NCI-H146 treated with DMSO at 0.1 percent for 48 hours (cell line): ENCODE results near the gene CXCR6.
A peak's percentile ranks its signal among the peaks of the same experiment; 100 is the strongest.

ENCODE experiments used
- DNase-seq: peaks from one replicate; lab custom pipeline; 2025; ENCODE audit not compliant: unreplicated experiment; lab: John Stamatoyannopoulos, UW

CXCR6 gene

DNA sequence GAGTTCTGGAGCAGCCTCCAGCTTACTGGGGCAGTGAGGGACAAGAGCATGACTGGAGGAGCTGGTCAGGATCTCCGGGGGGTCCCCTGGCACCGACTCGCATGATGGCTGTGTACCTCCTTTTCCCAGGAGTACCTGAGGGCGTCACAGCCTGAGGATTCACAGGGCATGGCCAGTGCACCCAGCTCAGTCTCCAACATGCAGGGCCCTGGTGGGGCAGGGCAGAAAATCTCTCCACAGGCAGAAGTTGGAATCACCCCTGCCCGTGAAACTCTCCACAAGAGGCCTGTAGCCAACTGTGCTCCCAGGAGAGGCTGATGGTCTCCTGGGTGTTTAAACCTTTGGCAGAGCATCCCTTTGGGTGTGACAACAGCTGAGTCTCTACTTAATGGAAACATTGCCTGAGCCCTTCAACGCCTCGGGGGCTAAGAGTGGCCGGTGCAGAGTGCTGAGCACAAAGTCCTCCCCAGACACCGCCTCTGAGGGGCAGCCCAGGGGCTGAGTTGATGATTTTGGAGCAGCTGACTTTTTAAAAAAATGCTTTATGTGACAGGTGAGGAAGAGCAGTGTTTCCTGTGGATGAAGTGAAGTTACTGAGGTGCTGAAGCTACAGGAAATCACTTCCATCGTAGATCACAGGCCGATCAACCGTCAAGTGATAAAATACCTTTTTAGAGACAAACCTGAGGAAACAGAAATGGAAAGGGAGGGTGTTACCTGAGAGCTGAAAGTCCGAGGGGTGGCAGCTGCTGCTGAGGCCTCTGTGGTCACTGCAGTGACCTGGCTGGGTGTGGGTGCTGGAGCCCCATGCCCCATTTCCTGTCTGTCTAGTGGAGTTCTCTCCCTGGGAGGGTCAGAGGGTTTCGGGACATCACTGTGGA is 21.9 kb upstream of the CXCR6 start:
- no peak for DNase-seq

DNA sequence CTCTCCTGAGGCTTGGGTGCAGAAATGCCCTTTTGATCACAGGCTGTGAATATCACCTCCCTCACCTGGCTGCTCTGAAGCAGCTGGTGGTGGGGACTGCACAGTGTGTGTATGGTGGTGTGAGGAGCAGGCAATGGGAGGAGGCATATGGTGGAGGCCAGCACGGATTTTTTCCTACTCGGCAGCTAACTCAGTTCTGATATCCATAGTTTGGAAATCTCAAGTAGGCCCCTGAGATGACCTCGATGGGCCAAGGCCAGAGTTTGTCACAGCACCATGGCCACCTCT is 21.3 kb upstream of the CXCR6 start:
- no peak for DNase-seq

DNA sequence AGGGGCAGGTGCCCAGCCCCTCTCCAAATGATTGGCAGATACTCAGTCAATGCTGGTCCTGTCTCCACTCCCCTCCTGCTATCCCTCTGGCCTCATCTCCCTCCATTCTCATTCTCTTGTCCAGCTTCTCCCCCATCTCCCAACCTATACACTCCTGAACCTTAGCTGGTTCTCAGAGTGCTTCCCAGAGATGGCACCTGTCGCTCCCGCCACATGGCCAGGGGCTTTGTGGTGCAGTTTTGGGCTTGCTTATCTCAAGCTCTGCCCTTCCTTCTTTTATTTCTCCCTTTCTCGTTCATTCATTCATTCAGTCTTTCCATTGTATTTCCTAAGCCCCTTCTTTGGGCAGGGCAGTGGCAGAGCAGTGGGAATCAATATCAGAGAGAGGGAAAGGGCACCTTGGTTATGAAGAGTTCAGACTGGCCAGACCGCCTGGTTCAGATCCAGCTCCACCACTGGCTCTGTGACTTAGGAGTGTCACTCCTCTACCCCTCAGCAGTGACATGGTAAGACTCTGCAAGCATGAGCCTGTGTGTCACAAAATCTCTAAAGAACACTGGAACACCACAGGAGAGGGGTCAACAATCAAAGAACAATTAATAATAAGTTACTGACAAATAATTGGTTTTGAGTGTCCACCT is 20.2 kb upstream of the CXCR6 start:
- DNase-seq: no peak

DNA sequence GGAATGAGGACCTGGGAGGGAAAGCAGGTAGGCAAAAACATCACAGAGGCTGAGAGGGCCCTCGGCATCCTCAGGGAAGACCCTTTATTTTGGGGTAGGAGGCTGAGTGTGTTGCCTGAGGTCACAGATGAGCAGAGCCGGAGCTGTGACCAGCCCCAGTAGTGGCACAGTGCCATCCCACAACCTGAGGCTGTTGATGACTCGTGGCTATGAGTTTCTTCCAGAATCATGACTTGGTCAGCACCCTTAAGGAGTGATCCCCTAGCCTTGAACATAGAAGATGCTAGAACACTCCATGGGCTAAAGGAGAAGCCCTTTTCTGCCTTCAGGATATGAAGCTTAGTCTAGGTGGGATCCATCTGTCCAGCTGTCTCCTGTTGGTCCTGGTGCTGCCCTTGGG is 19.5 kb upstream of the CXCR6 start:
- DNase-seq: no peak

DNA sequence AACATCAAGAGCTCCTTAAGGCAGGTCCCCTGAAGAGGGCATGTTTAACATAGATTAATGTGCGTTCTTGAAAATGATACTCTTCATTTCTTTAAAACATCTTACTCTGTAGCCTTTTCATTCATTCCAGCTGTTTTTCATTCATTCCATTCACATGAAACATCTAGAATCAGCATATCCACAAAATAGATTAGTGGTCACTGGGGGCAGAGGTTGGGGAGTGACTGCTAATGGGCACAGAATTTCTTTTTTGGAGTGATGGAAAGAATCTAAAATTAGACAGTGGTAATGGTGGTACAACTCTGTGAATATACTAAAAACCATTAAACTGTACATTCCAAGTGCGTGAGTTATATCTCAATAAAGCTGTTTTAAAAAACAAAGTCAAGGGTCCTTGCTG is 15.4 kb upstream of the CXCR6 start:
- DNase-seq: no peak

DNA sequence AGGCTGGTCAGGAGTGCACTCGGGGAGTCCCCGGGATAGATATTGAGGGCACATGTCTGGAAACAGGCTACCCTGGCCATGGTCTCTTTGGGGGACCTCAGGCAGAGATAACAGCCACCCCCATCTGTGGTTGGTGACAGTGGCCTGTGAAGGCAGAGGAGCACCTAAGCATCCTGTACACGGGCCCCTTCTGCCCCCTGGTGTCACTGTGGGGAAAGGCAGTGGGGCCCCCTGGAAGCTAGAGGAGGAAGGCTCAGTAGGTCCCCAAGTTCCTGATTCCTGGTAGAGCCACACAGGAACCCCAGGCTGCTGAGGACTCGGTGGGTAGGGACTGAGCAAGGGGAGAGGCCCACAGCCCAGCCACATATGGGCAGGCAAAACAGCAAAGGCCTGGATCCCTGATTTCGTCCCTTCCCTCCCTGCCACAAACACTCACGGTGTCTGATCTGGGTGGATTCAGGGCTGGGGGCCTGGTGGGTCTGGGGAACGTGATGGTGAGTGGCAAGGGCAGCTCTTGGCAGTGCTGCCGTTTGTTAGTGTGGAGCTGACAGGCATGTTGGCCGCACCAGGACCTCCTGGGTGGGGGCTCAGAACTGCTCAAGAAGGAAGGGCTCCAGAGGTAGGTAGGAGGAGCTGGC is 14.1 kb upstream of the CXCR6 start:
- DNase-seq: no peak

DNA sequence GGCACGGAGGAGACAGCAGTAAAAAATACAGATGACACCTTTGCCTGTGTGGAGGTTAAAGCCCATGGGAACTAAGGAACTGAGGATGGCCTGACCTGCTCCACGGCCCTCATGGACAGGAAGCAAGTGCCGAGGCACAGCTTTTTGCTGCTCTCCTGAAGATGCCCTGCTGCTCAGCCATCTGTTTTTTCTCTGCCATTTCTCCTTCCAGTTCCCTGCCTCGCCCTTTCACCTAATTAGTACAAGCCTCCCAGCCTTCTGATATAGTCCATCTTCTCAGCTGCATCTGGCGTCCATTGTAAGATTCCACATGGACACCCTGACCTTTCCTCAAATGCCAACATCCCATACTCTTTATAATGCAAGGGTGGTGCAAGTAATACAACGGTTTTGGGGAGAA is 11.8 kb upstream of the CXCR6 start:
- DNase-seq: no peak

DNA sequence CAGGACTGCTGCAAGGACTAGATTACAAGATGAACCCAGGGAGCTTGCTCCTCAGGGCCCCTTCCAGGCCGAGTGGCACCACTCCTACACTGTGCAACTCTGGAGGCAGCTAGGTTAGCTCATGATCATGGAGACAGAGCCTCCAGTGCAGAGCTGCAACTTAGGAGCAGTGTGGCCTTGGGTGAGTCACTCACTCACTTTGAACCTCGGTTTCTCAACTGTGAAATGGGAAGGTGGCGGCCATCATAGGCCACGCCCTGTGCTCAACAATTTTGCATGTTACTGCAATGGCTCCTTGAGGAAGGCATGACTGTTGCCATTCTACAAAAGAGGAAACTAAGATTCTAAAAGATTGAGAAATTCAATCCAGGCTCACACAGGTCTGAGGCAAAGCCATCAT is 11.2 kb upstream of the CXCR6 start:
- no peak for DNase-seq

DNA sequence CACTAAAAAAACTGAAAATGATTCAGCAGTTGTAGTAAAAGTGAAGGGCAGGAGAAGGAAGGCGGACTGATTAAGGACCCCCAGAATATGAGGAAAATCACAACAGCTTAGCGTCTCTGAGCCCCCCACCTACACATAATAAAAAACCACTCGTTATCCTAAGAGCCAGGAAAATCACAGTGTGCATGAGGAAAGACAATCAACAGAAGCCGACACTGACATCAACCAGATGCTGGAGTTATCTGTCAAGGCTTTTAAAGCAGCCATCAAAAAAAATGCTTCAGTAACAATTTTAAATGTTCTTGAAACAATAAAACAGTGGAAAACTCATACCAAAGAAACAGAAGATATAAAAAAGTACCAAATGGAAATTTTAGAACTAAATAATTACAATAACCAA is 9.7 kb upstream of the CXCR6 start:
- DNase-seq: no peak

DNA sequence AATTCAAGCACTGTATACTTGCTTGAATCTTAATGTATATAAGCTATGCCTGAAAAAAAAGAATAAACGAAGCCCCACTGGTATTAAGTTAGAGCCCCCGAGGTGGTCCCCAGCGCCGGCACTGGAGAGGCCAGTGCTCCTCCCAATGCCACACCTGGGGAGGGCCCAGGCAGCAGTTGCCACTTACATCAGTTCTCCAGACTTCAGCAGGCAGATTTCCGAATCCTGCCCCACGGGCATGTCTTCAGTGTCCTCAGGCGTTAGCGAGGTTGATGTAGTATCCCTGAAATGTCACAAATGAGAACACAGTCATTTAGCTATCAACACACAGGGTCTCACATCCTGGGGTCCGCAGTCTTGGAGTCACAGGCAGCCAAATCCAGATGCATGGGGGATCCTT is 7.0 kb upstream of the CXCR6 start:
- no peak for DNase-seq

DNA sequence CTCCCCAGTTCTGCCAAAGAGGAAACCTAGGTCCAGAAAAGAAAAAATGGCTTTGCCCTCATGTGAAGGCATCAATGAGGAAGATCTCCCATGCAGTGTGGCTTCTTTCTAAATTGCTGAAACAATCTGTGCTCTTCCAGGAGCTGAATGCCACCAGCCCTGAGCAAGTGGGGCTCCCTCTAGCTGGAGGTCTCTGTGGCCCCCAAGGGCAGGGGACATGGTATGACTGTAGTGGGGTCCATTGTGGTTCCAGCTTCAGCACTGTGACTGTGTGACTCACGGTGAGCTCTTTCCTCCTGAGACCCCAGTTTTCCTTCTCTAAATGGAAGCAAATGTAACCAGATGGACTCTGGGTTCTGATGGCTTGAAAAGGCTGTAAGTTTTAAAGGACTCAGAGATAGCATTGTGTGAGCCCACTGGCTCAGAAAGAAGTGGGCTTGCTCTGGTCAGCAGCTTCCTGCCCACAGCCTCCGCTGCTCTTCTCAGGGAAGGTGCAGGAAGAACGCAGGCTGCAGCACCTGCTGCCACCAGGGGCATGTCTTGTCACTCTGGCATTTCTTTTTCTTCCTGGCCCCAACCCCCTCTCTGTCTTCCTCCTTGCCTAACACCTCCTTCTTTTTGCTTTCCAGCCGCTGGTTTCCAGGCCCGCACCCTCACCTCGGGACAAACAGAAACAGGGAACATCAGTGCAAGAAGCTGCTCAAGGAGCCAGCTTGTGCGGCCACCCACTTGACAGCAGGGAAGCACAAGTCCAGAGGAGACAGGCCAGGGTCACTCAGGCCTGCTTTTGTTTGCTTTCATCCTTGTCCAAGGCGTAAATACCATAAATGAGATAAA is 5.8 kb upstream of the CXCR6 start:
- no peak for DNase-seq

DNA sequence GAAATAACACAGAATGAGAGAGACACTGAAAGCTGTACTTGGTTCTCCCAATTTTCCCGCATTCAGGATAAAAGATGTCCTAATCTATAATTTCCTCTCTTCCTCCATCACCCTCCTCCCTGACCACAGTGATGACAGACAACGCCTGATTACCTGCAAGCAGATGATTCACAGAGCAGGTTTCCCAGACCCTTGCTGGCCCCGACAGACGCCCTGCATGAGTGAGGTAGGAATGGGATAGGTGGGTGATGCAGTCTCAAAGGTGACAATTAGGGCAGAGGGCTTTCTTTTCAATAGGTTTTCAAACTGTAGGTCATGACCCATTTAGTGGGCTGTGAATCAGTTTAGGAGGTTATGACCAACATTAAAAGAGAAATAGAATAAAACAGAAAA is 5.2 kb upstream of the CXCR6 start:
- no peak for DNase-seq

DNA sequence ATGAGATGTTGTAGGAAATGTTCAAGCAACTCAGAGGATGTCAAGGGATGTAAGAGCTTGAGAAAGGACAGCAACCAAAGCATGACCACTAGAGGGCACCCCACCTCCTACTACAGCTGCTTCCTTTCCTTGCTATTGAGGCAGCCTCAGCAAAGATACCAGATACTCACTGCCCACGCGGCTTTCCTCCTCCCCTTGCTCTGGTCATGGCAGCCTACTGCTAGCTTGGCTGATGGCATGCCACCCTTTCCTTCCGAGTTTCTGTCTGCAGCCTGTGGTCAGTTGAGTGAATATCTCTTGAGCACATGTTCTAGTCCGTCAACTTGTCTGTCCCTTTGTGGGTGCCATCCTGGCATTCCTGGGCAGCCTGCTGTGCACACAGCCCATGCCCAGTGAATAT is 4.4 kb upstream of the CXCR6 start:
- DNase-seq: peak; percentile 35

DNA sequence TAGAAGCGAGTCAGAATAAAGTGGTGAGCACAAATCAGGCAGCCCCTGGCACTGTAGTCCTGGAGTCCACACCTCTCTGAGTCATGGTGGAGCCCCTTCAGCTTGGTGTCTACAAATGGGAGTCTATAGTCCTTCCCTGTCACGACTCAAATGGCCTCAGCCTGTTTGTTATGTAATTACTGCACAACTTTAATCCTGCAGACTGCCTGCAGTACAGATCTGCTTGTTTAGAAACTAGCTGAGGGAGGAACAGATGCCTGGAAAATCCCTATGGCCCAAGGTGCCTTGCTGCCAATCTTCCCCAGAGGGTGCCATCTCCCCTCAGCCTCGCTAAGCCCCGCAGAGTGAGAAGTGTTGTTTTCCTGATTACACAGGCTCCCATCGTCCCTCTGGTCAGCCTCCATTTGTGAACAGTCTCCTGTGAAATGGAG is 3.9 kb upstream of the CXCR6 start:
- DNase-seq: no peak

DNA sequence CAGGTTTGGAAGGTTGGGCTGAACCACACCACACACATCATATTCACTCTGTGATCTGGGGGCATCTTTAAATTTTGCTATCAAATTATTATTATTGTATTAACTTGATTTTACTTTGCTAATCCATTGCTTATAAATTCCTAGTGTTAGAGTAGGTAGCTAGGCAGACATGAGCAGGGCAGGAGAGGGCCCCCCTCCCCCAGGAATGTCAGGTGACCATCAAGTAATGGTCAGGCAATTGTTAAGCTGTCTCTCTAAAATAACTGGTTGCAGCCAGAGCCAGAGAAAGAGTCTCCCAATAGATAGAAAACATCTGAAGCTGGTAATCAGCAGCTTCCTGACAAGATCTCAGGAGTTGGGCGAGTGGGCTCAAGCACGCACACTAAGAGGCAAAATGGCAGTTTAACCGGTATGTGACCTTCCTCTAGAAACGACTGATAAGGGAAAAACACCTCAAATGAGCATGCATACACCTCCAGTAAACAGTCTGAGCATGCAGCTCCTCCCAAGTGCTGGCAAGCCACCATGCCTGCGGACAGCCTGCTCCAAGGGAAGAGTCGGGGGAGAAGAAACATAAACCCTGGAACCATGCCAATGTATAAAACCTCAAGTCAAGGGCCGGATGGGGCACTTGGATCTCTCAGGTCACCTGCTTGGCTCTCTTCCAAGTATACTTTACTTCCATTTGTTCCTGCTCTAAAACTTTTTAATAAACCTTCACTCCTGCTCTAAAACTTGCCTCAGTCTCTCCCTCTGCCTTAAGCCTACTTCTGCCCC is 3.1 kb upstream of the CXCR6 start:
- no peak for DNase-seq

DNA sequence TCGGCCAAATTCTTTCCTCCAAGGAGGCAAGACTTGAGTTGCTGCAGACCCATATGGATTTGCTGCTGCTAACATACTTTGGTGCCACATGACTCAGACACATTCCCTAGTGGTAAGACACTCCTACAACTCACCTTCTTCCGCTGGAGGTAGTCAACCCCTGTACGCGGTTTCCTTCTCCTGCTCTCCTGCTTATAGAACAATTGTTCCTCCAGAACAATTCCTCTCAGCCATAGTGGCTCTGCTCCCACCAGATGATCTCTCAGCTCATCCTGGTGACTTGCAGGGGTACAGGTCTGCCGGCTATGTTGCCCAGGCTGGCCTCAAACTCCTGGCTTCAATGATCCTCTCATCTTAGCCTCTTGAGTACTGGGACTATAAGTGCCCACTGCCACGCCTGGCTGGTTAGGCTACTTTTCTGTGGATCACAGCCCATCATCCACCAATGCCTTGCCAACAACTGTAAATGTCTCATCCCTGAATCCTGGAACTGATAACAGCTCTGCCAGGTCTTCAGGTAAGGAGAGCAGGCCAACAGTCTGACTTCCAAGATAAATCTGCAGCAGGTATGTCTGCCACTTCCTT is 2.4 kb upstream of the CXCR6 start:
- DNase-seq: no peak

DNA sequence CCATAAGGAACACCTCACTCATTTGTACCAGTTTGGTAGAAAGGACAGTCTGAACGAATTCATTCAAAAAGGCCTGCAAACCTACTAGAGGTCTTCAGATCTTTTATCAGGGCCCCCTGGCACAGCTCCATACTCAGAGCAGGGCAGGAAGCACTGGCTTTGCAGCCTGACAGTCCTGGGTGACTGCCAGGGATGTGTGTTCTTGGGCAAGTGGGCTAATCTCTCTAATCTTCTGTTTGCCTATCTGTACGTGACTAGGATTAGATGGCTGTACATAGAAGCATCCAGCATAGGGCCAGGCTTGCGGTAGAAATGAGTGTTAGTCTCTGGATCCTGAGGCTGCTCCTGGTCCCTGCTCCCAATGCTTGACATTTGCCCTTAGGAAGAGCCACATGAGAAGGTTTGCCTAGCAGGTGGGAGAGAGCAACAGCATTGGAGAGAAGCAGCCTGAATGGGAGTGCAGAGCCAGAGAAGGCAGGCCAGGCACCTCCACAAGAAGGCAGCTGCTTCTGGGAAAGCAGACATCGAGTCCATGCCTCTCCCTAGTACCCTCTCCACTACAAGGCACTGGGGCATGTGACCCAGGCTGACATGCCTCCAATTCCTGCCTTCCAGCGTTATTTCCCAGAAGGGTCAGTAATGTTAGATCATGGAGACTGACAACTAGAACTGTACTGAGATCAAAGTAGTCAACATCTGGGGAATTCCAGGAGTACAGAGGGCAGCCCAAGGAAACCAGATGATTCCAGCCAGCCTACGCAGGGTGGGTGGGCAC is 1.0 kb upstream of the CXCR6 start:
- DNase-seq: no peak

DNA sequence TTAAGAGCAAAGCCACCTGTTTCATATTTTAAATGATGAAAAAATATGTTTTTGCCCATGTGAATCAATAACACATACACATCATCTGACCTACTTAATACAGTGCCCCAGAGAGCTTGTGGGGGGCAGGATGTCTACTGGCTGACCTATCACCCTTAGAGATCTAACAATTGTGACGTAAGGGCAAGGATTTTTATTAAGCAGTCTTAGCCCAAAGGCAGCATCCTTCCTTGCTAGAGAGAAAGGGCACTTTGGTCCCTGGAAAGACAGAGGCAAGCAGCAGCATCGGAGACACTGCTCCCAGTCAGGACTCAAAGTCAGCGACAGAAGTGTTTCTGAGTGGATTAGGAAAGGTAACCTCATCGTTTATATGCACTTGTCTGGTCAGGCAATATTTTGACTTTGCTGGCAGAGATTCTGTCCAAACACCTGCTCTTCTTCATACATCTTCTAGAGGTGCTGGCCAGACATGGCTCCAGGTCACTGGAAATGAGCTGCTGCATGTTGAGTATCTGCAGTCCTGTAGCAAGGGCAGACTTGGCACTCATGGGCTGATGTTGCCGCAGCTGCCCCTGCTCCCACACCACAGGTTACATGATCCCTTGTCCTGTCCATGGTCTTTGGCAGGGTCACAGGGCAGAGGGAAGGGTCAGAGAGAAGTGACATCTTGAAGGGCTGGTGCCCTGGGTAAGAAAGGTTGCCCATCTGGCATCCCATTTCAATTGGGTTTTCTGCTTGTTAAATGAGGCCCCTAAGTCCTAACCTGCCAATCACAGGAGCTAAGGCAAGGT is 1.8 kb downstream of the CXCR6 start:
- DNase-seq: no peak

DNA sequence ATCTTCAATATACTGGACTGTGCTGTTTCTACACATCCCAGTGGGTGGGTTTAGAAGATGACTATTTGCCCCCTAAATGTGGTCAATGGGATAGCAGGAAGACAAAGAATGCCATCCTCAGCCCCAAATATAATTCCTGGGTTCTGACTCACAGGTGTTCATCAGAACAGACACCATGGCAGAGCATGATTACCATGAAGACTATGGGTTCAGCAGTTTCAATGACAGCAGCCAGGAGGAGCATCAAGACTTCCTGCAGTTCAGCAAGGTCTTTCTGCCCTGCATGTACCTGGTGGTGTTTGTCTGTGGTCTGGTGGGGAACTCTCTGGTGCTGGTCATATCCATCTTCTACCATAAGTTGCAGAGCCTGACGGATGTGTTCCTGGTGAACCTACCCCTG is 3.0 kb downstream of the CXCR6 start:
- DNase-seq: no peak
